GM23338 (cell line): Measurements from ENCODE around the gene CSNK2B.
A peak's percentile ranks its signal among the peaks of the same experiment; 100 is the strongest.

Experiments
- CREB1 ChIP-seq: fragments of 250-450 bp; sonication (Bioruptor Pico); IDR thresholded peaks from 2 replicates; pipeline ENCODE4 v1.5.0; 2020; ENCODE audit warnings: low read depth, mild to moderate bottlenecking, moderate library complexity
- CTCF ChIP-seq, 2 experiments: fragments of 200-600 bp in 1 of 2; sonication (generic) in 1 of 2; conservative IDR thresholded peaks; 2 replicates each; pipeline versions ENCODE4 v1.5.1 to v1.6.1; 2016 to 2017; ENCODE audit warnings: antibody characterized with exemption in 2 of 2, low read depth in 2 of 2, mild to moderate bottlenecking in 2 of 2, moderate library complexity in 1 of 2
- ETS1 ChIP-seq: IDR thresholded peaks from 2 replicates; pipeline ENCODE4 v1.6.1; 2016; ENCODE audit warnings: antibody characterized with exemption
- EZH2 ChIP-seq: fragments of 200-600 bp; sonication (generic); IDR thresholded peaks from one replicate; pipeline ENCODE4 v1.8.0; 2017; ENCODE audit warnings: antibody characterized with exemption, mild to moderate bottlenecking, low read depth; ENCODE audit not compliant: unreplicated experiment
- EZH2phosphoT487 ChIP-seq: fragments of 200-600 bp; sonication (generic); IDR thresholded peaks from one replicate; pipeline ENCODE4 v1.8.1; 2018; ENCODE audit warnings: antibody characterized with exemption; ENCODE audit not compliant: unreplicated experiment
- JUNB ChIP-seq: IDR thresholded peaks from one replicate; pipeline ENCODE4 v1.6.1; 2016; ENCODE audit warnings: antibody characterized with exemption; ENCODE audit not compliant: unreplicated experiment
- POLR2AphosphoS5 ChIP-seq: IDR thresholded peaks from 2 replicates; pipeline ENCODE4 v1.6.1; 2016; ENCODE audit warnings: antibody characterized with exemption, low read depth
- REST ChIP-seq: IDR thresholded peaks from one replicate; pipeline ENCODE4 v1.6.1; 2018; ENCODE audit warnings: antibody characterized with exemption; ENCODE audit not compliant: unreplicated experiment
- ZNF114 ChIP-seq: fragments of 250-450 bp; sonication (Bioruptor Pico); IDR thresholded peaks from 2 replicates; pipeline ENCODE4 v1.5.0; 2020; ENCODE audit warnings: mild to moderate bottlenecking, moderate library complexity

GRCh38 chr6:31702819-31703716, 37.2 kb downstream of the CSNK2B start, which contains the start of gene ABHD16A:
- TF ChIP-seq CTCF (conservative IDR thresholded peaks at IDR 0.05; ENCODE audit: low read depth in 2 of 2) (no peak), ZNF114 (CRISPR knock-in tag) (no peak), POLR2AphosphoS5 (peak; percentile 85), CREB1 (CRISPR knock-in tag) (peak; percentile 88), EZH2 (no peak), EZH2phosphoT487 (no peak), REST (no peak), JUNB (no peak), ETS1 (peak; percentile 63; the same call in 1 of the 2 replicates)
